HepG2 (cell line): Measurements from ENCODE around the gene CST11. TPM values are rescaled to one million over a fixed set of nuclear protein-coding genes. Genes with fewer than 3 reads are reported as not detected.
A peak's percentile ranks its signal among the peaks of the same experiment; 100 is the strongest.

Source experiments
- FOXK2 ChIP-seq: fragments of 450-650 bp; IDR thresholded peaks from 2 replicates; pipeline ENCODE4 v1.6.1; 2016
- FOXP1 ChIP-seq, 2 experiments: fragments of 450-650 bp in 1 of 2; IDR thresholded peaks; 2 replicates each; pipeline ENCODE4 v1.6.1; 2017 to 2018; ENCODE audit warnings: antibody characterized with exemption in 1 of 2
- HIVEP1 ChIP-seq: sonication (generic); formaldehyde crosslinking; IDR thresholded peaks from 2 replicates; pipeline ENCODE4 v1.4.0; 2020; ENCODE audit warnings: mild to moderate bottlenecking, missing genetic modification reagents
- HNF4G ChIP-seq, 2 experiments: sonication (generic) in 1 of 2; formaldehyde crosslinking in 1 of 2; IDR thresholded peaks; 2 replicates each; pipeline versions ENCODE4 v1.4.0 to v1.6.1; 2011 to 2020; ENCODE audit warnings: borderline replicate concordance in 2 of 2, low read depth in 2 of 2, mild to moderate bottlenecking in 2 of 2, low read length in 1 of 2, missing genetic modification reagents in 1 of 2, moderate library complexity in 1 of 2
- JUNB ChIP-seq: sonication (generic); formaldehyde crosslinking; IDR thresholded peaks from 2 replicates; pipeline ENCODE4 v1.8.0; 2022; ENCODE audit warnings: missing genetic modification reagents, mild to moderate bottlenecking, borderline replicate concordance
- NFE2L1 ChIP-seq: sonication (generic); formaldehyde crosslinking; IDR thresholded peaks from 2 replicates; pipeline ENCODE4 v1.4.0; 2020; ENCODE audit warnings: missing genetic modification reagents, mild to moderate bottlenecking, borderline replicate concordance
- NR2F1 ChIP-seq, 2 experiments: fragments of 450-650 bp in 1 of 2; formaldehyde crosslinking in 1 of 2; IDR thresholded peaks; 2 replicates each; pipeline versions ENCODE4 v1.5.0 to v1.6.1; 2016 to 2020; ENCODE audit warnings: mild to moderate bottlenecking in 1 of 2, missing compliant biosample characterization in 1 of 2, missing genetic modification reagents in 1 of 2, moderate library complexity in 1 of 2
- PITX1 ChIP-seq: sonication (generic); formaldehyde crosslinking; IDR thresholded peaks from 2 replicates; pipeline ENCODE4 v1.5.1; 2020; ENCODE audit warnings: mild to moderate bottlenecking, missing genetic modification reagents
- PRMT3 ChIP-seq: sonication (generic); formaldehyde crosslinking; IDR thresholded peaks from 2 replicates; pipeline ENCODE4 v1.8.1; 2022; ENCODE audit warnings: low read depth, mild to moderate bottlenecking, moderate library complexity, missing genetic modification reagents, borderline replicate concordance
- RBAK ChIP-seq: sonication (generic); formaldehyde crosslinking; IDR thresholded peaks from 2 replicates; pipeline ENCODE4 v1.5.1; 2020; ENCODE audit warnings: mild to moderate bottlenecking, missing genetic modification reagents
- RXRB ChIP-seq: IDR thresholded peaks from 2 replicates; pipeline ENCODE4 v1.6.1; 2016; ENCODE audit warnings: borderline replicate concordance, missing genetic modification reagents, missing compliant biosample characterization
- ZNF160 ChIP-seq: sonication (generic); formaldehyde crosslinking; IDR thresholded peaks from 2 replicates; pipeline ENCODE4 v1.8.0; 2022; ENCODE audit warnings: mild to moderate bottlenecking, inconsistent platforms, missing genetic modification reagents
- ZNF335 ChIP-seq: sonication (generic); formaldehyde crosslinking; IDR thresholded peaks from 2 replicates; pipeline ENCODE4 v1.4.0; 2020; ENCODE audit warnings: missing genetic modification reagents
- ZNF780A ChIP-seq: sonication (generic); formaldehyde crosslinking; IDR thresholded peaks from 2 replicates; pipeline ENCODE4 v1.8.0; 2022; ENCODE audit warnings: mild to moderate bottlenecking, missing genetic modification reagents, moderate library complexity
- polyA plus RNA-seq, 8 experiments: library from polyadenylated mRNA; depleted of rRNA in 3 of 8; stranded (reverse) in 7 of 8; unstranded in 1 of 8; fragments of >200 nt; fragmentation: Illumina TruSeq in 4 of 8; extraction: Trizol in 4 of 8; gene quantifications; 2 replicates each; pipeline versions ENCODE4 v1.2.1 to v1.2.3, GENCODE V29; 2011 to 2016; ENCODE audit warnings: low read depth in 4 of 8, missing spikeins in 1 of 8, mixed read lengths in 1 of 8; ENCODE audit not compliant: insufficient read depth in 1 of 8
- total RNA-seq, 5 experiments: library from RNA; depleted of rRNA; stranded (reverse); fragments of >200 nt; fragmentation: Illumina TruSeq; extraction: Trizol; gene quantifications; 2 replicates each; pipeline ENCODE4 v1.2.3, GENCODE V29; 2016; ENCODE audit warnings: low read depth in 1 of 5
- TF ChIP-seq, protein P1 (sequence below): sonication (generic); formaldehyde crosslinking; IDR thresholded peaks from 2 replicates; pipeline ENCODE4 v1.9.0; 2022; ENCODE audit warnings: low read depth, missing genetic modification reagents
- TF ChIP-seq, protein P2 (sequence below): fragments of 450-650 bp; IDR thresholded peaks from 2 replicates; pipeline ENCODE4 v1.6.1; 2016
- TF ChIP-seq, protein P3 (sequence below): sonication (generic); formaldehyde crosslinking; IDR thresholded peaks from 2 replicates; pipeline ENCODE4 v1.8.0; 2022; ENCODE audit warnings: mild to moderate bottlenecking, missing genetic modification reagents; ENCODE audit not compliant: insufficient replicate concordance
- TF ChIP-seq, protein P4 (sequence below): sonication (generic); formaldehyde crosslinking; IDR thresholded peaks from 2 replicates; pipeline ENCODE4 v1.5.1; 2020; ENCODE audit warnings: missing genetic modification reagents, mild to moderate bottlenecking, borderline replicate concordance

The CST11 gene
- total and polyA plus RNA-seq, 2 of the 13 experiments (the other 11 are each of a cell fraction or from before 2014, with no cell fraction given), result not detected

DNA sequence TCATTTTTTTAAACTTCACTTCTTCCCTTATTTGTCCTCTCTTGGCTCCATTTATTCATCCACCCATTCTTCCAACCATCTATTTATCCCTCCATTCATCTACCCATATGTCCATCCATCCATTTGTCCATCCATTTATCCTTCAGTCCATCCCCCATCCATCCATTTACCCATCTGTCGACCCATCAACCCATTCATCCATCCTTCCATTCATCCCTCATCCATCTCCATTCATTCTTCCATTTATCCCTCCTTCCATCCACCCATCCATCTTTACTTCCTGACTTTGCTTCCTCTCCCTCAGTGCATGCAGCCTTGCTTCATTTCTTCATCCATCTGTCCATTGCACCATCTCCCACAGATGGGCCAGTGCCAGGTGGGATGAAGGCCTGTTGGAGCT, 1.8 kb downstream of the CST11 start (continued):
- no peak for TF ChIP-seq ZNF160 (CRISPR knock-in tag)
- no peak for TF ChIP-seq JUNB (CRISPR knock-in tag)
- 0 out of 2 replicates have a peak, but pooled peaks have one; percentile 45 for TF ChIP-seq FOXP1 (IDR thresholded peaks at IDR 0.05)
- no peak for TF ChIP-seq FOXP1 (CRISPR knock-in tag; IDR thresholded peaks at IDR 0.05)
- TF ChIP-seq HNF4G (IDR thresholded peaks at IDR 0.05; ENCODE audit: borderline replicate concordance, low read depth, low read length), result no peak
- TF ChIP-seq HNF4G (CRISPR knock-in tag; IDR thresholded peaks at IDR 0.05; ENCODE audit: borderline replicate concordance, low read depth), result no peak
- TF ChIP-seq ZNF780A (CRISPR knock-in tag), result no peak
- peak; percentile 51; the same call in 1 of the 2 replicates for TF ChIP-seq FOXK2
- TF ChIP-seq ZNF335 (CRISPR knock-in tag), result no peak
- TF ChIP-seq RBAK (CRISPR knock-in tag), result no peak
- TF ChIP-seq PRMT3 (CRISPR knock-in tag), result no peak
- TF ChIP-seq RXRB (CRISPR knock-in tag), result no peak
- TF ChIP-seq, protein P1, sequence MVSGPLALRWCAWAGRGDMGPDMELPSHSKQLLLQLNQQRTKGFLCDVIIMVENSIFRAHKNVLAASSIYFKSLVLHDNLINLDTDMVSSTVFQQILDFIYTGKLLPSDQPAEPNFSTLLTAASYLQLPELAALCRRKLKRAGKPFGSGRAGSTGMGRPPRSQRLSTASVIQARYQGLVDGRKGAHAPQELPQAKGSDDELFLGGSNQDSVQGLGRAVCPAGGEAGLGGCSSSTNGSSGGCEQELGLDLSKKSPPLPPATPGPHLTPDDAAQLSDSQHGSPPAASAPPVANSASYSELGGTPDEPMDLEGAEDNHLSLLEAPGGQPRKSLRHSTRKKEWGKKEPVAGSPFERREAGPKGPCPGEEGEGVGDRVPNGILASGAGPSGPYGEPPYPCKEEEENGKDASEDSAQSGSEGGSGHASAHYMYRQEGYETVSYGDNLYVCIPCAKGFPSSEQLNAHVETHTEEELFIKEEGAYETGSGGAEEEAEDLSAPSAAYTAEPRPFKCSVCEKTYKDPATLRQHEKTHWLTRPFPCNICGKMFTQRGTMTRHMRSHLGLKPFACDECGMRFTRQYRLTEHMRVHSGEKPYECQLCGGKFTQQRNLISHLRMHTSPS, result no peak
- TF ChIP-seq, protein P2, sequence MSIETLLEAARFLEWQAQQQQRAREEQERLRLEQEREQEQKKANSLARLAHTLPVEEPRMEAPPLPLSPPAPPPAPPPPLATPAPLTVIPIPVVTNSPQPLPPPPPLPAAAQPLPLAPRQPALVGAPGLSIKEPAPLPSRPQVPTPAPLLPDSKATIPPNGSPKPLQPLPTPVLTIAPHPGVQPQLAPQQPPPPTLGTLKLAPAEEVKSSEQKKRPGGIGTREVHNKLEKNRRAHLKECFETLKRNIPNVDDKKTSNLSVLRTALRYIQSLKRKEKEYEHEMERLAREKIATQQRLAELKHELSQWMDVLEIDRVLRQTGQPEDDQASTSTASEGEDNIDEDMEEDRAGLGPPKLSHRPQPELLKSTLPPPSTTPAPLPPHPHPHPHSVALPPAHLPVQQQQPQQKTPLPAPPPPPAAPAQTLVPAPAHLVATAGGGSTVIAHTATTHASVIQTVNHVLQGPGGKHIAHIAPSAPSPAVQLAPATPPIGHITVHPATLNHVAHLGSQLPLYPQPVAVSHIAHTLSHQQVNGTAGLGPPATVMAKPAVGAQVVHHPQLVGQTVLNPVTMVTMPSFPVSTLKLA, result no peak
- TF ChIP-seq, protein P3, sequence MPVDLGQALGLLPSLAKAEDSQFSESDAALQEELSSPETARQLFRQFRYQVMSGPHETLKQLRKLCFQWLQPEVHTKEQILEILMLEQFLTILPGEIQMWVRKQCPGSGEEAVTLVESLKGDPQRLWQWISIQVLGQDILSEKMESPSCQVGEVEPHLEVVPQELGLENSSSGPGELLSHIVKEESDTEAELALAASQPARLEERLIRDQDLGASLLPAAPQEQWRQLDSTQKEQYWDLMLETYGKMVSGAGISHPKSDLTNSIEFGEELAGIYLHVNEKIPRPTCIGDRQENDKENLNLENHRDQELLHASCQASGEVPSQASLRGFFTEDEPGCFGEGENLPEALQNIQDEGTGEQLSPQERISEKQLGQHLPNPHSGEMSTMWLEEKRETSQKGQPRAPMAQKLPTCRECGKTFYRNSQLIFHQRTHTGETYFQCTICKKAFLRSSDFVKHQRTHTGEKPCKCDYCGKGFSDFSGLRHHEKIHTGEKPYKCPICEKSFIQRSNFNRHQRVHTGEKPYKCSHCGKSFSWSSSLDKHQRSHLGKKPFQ (CRISPR knock-in tag), result no peak
- TF ChIP-seq, protein P4, sequence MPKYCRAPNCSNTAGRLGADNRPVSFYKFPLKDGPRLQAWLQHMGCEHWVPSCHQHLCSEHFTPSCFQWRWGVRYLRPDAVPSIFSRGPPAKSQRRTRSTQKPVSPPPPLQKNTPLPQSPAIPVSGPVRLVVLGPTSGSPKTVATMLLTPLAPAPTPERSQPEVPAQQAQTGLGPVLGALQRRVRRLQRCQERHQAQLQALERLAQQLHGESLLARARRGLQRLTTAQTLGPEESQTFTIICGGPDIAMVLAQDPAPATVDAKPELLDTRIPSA (CRISPR knock-in tag), result no peak
- TF ChIP-seq HIVEP1, result no peak
- TF ChIP-seq NFE2L1 (CRISPR knock-in tag), result no peak
- no peak for TF ChIP-seq PITX1 (CRISPR knock-in tag)
- TF ChIP-seq NR2F1 (CRISPR knock-in tag; IDR thresholded peaks at IDR 0.05), result no peak
